Astrocyte (in vitro differentiated cells and primary cell): ENCODE results near the gene SQSTM1.

ENCODE experiments used
- CTCF ChIP-seq: IDR thresholded peaks from 2 replicates; pipeline ENCODE4 v1.5.1; 2011; ENCODE audit warnings: low read depth, mild to moderate bottlenecking, inconsistent platforms, low read length, moderate library complexity; ENCODE audit not compliant: insufficient read depth
- EZH2 ChIP-seq: IDR thresholded peaks from 2 replicates; pipeline ENCODE4 v1.6.1; 2012; ENCODE audit warnings: mild to moderate bottlenecking, low read length, inconsistent platforms; ENCODE audit not compliant: insufficient read depth

DNA sequence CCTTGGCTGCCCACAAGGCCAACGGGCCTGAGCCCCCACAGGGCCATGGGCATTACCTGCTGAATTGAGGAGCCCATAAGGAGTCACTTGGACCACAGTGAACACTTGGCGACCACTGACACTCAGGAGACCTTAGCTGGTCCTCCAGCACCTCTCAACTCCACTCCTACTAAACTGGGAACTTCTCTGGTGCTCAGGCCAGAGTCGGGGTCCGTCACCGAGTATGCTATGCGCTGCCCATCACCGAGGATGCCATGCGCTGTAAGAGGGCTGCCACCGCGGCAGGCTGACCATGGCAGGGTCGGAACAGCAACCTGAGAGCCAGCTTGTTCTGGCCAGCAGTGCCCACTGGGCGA, 600 bp upstream of the SQSTM1 start:
- TF ChIP-seq CTCF = no peak
- TF ChIP-seq EZH2 = no peak
